GM19099 (cell line): ENCODE measurements around the gene HDAC4.

Source experiments
- POLR2A ChIP-seq: IDR thresholded peaks from 3 replicates; pipeline ENCODE4 v1.6.1; 2011; ENCODE audit warnings: low read depth; ENCODE audit not compliant: insufficient read length; ENCODE audit errors: extremely low read depth

The HDAC4 gene

DNA sequence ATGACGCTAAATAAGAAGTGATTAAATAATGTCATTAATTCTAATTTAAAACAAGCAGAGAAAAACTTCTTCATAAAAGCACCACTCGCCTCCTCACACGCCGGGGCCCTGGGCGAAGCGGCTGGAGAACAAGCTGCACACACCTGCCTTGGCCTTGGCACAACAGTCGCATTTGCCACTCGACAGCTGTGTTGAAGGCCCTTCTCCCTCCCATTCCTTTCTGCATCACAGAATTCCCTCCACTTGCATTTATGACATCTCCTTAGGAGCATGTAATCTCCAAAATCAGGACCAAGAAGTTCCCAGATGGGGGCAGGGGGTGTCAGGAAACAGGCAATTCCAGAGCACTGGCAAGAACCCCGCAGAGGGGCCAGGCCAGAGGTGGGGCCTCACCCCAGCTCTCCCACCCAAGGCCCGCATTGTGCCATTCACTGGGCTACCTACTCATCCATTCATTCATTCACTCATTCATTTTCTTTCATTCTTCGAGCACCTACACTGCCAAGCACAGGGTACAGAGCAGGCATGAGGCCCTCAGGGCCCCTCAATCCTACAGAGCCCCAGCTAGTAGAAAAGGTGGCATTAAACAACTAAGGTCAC lies 6.4 kb downstream of the HDAC4 start:
- no peak for TF ChIP-seq POLR2A

DNA sequence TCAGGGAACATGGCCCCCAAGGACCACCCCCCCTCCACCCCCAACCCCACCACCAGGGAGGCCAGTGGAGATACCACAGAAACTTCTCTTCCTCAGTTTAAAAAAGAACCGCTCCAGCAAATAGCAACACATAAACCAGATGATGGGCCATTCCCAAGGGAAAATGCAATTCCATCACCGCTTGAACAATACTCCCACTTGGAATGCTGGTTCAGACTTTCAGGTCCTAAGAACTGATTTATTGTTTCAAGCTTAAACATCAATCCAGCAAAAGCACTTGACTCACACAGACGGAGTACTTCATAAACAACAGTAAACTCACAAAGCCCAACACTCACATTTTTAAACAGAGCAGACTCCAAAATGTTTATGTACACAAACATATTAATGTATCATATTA lies 6.9 kb downstream of the HDAC4 start:
- TF ChIP-seq POLR2A = no peak

DNA sequence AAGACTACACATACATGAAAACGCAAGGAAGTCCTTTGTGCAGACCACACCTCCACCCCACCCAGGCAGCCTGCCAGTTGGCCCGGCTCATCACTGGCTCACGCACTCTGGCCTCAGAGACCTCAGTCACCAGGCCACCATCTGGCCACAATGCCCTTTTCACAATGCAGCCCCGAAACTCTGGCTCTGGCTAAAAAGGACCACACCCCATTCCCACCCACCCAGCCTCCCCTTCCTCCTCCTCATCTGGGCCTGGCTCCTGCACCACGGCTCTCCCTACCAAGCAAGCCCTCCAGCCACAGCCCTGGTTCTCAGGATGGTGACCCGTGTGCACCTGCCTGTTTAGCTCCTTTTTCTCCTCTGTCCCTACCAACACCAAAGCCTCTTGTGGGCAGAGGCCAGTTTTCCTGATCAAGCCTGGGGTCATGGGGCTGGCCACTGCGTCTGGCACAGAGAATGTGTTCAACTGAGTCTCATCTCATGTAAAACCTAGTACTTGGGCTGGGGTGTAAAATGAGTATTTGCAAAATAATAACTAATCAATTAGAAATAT lies 7.4 kb downstream of the HDAC4 start:
- no peak for TF ChIP-seq POLR2A

DNA sequence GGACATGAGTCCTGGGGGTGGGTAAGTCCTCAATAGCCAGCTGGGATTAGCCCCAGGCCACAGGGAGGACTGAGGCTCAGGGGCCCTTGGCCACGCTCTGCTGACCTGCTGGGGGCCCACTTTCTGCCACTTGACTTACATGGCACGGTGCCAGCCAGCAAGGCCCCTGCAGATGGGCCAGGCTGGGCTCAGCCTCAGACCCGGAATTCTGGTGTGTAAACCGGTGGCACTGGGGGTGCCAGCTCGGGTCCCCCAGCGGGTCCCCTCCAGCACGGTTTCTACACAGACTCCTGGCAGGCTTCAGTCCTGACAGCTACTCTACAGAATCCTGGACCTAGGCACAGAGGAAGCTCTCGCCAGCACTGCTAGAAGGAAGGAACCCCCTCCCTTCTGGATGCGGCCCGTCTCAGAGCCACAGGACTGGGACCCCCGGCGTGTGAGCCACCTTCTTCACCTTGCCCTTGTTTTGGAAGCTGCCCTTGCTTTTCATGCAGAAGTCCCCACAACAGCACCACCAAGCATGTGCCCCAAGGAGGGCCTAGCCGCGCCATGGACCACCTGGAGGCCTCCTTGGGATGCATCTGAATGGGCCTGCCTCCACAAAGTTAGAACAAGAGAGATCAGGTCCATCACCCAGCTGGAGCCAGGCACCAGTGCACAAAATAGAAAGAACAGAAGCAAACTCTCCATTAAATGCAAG lies 8.0 kb downstream of the HDAC4 start:
- TF ChIP-seq POLR2A = no peak

DNA sequence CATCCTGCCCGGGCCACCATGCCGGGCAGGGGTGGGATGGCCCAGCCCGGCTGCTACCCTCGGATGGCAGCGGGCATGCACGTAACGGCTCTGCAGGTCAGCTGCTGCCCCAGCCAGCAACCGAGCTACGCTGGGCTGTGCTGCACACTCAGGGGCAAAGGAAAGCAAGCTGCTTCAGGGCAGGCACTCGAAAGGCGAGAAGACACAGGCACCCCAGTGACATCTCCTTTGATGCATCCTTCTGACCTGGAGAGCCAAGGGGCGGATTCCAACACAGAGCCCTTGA lies 8.8 kb downstream of the HDAC4 start:
- no peak for TF ChIP-seq POLR2A

DNA sequence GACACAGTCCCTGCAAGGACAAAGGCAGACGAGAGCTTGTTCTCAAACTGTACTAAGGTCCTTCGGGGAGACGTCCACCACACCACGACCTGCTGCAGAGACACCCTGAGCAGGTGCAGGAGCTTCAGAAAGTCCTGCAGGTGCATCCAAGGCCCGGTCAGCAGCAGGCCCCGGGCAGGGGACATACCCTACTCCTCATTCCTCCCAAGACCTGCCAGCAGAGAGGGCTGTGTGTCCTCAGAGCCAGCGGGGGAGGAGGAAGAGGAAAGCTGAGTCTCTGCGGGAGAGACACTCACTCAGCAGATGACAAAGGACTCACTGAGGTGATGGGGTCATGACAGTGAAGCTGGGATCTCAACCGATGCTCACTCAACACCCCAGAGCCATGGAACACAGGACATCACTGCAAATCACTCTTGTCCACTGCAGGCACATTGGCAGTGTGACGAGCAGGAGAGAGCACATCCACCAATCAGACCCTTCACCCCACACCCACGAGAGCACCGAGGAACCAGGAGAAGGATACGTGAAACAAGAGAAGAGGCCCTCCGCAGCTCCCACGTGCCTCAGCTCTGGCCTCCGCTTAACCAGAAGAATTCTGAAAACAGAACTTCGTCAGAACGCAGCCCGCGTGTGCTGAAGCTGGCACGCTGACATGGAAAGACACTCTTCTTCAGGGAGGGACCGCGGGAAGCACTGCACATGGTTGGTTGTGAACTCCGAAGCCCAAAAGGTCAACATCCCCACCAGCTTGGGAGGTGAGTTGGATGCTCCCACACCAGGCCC lies 9.3 kb downstream of the HDAC4 start:
- no peak for TF ChIP-seq POLR2A

DNA sequence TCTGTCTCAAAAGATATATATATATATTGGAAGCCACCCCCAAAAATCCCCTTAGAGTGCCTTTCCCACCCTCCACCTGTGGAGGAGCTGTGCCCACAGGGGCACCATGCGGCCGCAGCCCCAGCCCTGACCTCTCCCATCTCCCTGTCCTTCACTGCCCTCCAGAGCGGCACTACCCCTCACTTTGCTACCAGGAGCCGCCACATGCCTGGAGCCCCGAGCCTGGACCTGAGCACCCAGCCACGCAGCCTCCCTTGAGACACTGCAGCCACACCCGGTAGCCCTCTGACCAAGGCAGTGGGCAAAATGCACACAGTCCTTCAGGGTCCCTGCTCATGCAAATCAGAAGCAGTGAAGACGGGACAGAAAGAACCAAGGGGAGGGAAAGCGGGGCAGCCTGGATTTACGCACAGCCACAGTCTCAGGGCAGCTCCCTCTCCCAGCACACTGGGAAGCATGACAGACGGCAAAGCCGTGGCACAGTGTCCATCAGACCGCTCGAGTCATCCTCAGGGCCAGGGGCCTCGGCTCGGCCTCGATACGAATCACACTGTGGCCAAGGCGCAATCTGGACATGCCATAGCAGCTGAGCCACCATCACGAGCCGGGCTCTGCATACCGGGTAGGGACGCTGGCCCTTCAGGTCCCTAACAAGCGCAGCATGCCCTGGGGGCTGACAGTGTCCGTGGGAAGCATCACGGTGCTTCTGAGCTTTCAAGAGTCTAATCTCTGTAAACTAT lies 10.1 kb downstream of the HDAC4 start:
- TF ChIP-seq POLR2A = no peak

DNA sequence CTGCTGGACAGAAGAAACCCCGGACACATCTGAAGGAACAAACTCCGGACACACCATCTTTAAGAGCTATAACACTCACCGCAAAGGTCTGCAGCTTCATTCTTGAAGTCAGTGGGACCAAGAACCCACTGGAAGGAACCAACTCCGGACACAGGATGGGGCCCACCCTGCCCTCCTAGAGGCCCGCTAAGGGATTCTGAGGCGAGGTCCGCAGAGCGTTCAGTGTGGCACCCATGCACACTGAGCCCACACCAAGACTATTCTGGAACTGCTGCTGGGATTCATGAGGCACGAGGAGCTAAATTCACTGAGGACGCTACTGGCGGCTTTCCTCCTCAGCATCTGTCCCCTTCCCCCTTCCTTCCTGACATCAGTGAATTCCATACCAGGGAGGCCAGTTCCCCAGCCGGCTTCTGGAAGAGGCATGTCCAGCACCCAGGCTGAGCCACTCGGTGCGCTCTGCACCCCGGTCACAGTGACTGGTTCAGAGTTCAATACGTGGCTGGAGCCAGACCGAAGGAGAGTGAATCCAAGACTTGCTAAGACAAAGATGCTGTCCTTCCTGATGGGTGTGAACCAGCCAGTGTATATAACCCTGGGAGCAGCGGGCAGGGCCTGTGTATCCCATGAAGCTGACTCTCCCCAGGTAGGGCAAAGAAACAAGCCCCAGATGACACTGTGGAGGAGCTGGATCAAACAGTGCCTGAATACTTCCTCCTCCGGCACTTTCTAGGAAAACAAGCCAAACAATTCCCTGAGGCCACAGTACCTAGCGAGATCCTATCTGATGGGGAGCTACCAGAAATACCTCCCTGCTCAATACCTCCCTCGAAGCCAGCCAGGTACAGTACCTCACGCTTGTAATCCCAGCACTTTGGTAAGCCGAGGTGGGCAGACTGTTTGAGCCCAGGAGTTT lies 11.1 kb downstream of the HDAC4 start:
- no peak for TF ChIP-seq POLR2A

DNA sequence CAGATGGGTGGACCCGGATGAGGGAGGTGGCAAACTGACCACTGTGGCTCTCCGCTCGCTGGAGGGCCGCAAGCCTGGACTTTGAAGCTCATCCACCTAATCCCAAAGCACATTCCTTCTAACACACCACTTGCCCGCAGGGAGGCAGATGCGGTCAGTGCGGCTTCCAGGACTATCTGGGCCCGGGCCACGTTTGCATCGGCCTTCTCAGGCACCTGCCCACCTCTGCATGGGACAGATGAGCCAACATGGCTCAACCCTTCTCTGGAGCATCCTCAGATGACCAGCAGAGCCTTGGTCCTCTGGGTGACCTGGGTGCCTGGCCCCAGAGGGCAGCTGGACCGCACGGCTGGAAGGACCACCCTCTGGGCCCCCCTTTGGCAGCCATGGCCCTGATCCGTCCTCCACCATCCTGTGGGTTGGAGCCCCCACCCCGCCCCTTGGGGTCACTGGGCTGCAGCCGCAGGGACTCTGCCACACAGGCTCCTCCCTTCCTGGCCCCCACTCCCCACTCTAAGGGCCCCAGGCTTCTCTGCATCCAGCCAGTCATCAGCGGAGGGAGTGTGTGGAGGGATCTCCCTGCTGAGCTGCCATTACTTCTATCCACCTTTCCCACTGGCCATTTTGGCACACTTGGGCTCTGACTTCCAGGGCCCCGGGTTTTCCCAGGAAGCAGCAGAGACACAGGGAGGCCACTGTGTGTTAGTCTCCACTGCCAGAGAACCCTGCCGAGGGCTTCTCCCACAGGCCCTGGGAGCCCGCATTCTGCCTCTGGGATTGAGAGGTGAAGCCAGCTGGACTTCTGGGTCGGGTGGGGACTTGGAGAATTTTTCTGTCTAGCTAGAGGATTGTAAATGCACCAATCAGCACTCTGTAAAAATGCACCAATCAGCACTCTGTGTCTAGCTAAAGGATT lies 12.3 kb downstream of the HDAC4 start:
- no peak for TF ChIP-seq POLR2A

DNA sequence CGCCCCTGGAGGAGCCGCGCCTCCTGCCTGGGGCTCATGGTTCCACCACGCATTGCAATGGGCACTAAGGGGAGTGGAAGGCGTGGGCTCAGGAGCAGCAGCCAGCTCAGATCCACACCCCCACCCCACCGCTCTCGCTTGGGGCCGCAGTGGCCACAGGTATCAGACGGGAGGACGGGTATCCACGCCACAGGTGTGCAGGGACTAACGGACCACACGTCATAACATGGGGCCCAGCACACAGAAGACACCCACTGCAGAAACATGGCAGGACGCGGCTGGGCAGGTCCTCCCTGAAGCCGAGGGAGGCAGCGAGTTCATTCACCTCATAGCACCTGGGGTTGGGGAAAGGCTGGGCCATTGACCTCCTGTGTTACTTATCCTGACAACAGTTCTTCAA lies 13.0 kb downstream of the HDAC4 start:
- TF ChIP-seq POLR2A = no peak

DNA sequence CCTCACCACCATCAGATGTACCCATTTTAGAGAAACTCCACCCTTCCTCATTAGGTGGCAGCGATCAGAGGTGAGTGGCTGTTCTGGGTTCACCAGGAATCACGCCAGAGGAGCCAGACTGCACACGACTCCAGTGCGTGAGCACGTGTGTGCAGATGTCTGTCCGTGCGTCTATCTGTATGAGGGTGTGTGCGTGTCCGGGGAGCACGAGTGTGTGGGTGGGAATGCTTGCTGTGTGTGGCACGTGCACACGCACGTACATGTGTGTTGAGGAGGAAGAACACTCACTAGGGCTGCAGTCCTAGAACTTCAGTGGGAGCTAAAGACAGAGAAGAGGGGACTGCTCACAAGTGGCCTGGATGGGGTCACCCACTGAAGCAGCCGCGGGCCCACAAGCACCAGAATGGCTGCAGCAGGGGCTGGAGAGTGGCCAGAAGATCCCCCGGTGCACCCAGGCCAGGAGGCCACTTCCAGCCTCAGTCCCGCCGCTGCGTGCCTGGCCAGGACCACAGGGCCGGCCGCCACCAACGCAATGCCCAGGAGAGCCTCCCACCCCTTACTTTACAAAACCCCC lies 13.9 kb downstream of the HDAC4 start:
- TF ChIP-seq POLR2A = no peak

DNA sequence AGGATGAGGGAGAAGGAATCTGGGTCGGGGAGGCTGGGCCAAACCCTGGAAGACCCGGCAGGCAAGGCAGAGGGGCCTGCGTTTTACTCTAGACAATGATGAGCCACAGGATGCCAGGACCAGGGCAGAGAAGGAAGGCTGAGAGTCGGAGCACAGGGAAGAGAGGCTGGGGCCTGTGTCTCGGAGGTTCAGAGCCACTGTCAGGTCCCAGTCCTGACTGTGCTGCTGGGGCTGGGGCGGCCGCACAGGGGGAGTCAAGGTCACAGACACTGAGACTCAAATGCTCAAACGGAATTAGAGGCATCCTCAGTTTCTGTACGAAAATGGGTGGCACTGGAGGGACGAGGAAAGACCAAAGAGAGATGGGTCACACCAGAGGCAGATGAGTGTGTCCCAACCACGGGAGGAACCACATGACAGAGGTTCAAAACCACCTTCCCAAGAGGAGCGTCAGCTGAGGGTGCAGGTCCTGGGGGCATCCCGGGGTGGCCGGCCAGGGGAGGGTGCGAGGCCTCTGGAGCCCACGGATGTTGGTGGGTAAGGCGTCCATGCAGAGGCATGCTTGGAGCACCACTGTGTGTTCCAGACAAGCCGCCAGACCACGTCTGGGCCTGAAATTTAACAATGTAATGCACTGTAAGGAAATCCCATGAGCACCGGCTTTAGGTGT lies 14.7 kb downstream of the HDAC4 start:
- TF ChIP-seq POLR2A = no peak
